SK-N-MC (cell line): ENCODE measurements around the gene PRICKLE1.
A peak's percentile ranks its signal among the peaks of the same experiment; 100 is the strongest.

Source experiments
- DNase-seq: peaks from one replicate; pipeline ENCODE4 v3.0.0-alpha.2; 2011; ENCODE audit warnings: low read depth, low spot score
- H3K27ac ChIP-seq: fragments of 200-600 bp; sonication (generic); 2 replicates; pipeline ENCODE4 v1.5.1; 2016; ENCODE audit warnings: mixed run types
- H3K36me3 ChIP-seq: fragments of 200-600 bp; sonication (generic); 2 replicates; pipeline ENCODE4 v1.6.1; 2017; ENCODE audit warnings: antibody characterized with exemption, low read length, mixed read lengths; ENCODE audit not compliant: insufficient read depth
- H3K4me3 ChIP-seq: fragments of 200-600 bp; sonication (generic); 2 replicates; pipeline ENCODE4 v1.5.1; 2016
- H3K9ac ChIP-seq: fragments of 200-600 bp; sonication (generic); 2 replicates; pipeline ENCODE4 v1.8.0; 2017; ENCODE audit warnings: mixed run types, mixed read lengths; ENCODE audit not compliant: insufficient read length
- H3K9me3 ChIP-seq: fragments of 200-600 bp; sonication (generic); 2 replicates; pipeline ENCODE4 v1.6.1; 2017; ENCODE audit warnings: low read depth, mild to moderate bottlenecking, antibody characterized with exemption, low read length, moderate library complexity, mixed read lengths
- EZH2 ChIP-seq: fragments of 200-600 bp; sonication (generic); IDR thresholded peaks from one replicate; pipeline ENCODE4 v1.6.1; 2017; ENCODE audit warnings: antibody characterized with exemption
- FOXP2 ChIP-seq: optimal IDR thresholded peaks from 2 replicates; pipeline ENCODE3; 2011; ENCODE audit warnings: mild to moderate bottlenecking, moderate library complexity; ENCODE audit not compliant: insufficient read depth; ENCODE audit errors: extremely low read length, control extremely low read depth
- POLR2AphosphoS5 ChIP-seq: IDR thresholded peaks from 2 replicates; pipeline ENCODE4 v1.6.1; 2012; ENCODE audit warnings: mild to moderate bottlenecking, low read depth, low read length, borderline replicate concordance

PRICKLE1 gene

DNA sequence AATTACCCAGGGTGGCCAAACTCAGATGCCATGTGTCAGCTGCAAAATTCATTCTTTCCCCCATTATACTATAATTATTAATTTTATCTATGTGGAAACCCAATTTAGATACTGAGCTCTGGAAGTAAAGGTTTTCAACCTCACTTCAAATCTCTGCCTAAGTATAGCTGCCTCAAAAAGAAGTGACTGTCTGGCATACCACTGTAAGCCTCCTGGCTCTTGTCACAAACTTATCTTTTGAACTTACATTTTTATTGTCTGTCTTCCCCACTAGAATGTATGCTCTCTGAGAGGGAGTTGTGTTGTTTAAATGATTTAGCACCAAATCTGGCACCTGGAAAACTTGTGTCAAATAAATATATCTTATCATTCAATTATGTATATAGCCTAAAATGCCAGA, 16.1 kb upstream of the PRICKLE1 start:
- no peaks in the 10 kb centered on the region for H3K36me3 ChIP-seq
- H3K27ac ChIP-seq, result no peak overlapping the region
- no peak overlapping the region for H3K9ac ChIP-seq
- DNase-seq, result no peak
- no peaks in the 10 kb centered on the region for H3K9me3 ChIP-seq
- TF ChIP-seq EZH2 (no peak), FOXP2 (no peak), POLR2AphosphoS5 (no peak)
- no peak overlapping the region for H3K4me3 ChIP-seq

DNA sequence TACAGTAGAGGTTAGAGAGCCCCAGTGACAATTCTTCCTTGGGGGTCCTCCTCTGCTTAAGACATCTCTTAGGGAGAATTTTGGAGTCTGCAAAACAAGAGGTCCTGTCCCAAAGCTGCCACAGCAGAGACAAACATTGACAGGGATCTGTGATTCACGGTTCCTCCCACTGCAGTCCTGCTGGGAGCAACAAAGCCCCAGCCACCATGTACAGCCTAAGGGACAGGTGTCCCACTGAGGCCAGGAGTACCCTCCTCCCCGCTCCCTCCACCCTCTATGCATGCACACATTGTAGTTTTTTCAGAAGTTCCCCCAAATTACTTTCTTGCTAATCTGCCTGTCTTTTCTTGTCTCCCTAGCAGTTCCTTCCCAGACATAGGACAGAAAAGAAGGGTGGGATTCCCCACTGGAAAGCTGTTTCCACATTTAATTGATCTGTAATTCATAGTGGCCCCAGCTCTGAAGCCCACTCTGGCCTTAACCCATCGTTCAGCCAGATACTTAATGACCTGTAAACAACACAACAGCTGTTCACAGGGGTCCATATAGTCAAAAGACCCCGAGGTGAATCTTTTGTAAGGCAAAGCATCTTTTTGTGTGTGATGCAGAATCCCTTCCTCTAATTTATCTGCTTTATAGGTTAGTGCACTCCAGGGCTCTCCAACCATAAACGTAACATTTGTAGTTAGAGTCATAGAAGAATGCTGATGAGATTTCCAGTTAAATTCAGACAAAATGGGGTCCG, 13.9 kb upstream of the PRICKLE1 start:
- TF ChIP-seq POLR2AphosphoS5, result no peak
- no peak for TF ChIP-seq EZH2
- no peak for TF ChIP-seq FOXP2
- no peak for DNase-seq
- Histone ChIP-seq H3K9ac (no peak overlapping the region), H3K9me3 (no peaks in the 10 kb centered on the region), H3K27ac (no peak overlapping the region), H3K36me3 (no peaks in the 10 kb centered on the region), H3K4me3 (no peak overlapping the region)

DNA sequence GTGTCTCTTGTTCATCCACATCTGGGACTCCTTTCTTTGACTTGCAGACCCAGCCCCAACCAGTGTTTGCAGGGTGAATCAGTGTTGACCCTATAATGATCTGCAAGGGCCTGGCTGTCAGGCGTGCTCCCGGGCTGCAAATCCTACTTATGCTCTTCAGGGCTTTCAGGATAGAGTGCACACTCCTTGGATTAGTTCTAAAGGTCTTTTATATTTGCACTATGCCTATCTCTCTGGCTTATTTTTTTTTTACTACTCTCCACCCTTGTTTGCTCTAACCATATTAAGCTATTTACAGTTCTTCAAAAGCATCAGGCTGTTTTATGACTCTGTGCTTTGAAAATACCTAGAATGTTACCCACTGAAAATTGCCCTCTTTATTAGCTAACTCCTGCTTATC, 4.3 kb upstream of the PRICKLE1 start:
- Histone ChIP-seq H3K9me3 (no peaks in the 10 kb centered on the region), H3K27ac (no peak overlapping the region), H3K4me3 (no peak overlapping the region), H3K9ac (no peak overlapping the region), H3K36me3 (no peaks in the 10 kb centered on the region)
- no peak for DNase-seq
- TF ChIP-seq POLR2AphosphoS5, result no peak

DNA sequence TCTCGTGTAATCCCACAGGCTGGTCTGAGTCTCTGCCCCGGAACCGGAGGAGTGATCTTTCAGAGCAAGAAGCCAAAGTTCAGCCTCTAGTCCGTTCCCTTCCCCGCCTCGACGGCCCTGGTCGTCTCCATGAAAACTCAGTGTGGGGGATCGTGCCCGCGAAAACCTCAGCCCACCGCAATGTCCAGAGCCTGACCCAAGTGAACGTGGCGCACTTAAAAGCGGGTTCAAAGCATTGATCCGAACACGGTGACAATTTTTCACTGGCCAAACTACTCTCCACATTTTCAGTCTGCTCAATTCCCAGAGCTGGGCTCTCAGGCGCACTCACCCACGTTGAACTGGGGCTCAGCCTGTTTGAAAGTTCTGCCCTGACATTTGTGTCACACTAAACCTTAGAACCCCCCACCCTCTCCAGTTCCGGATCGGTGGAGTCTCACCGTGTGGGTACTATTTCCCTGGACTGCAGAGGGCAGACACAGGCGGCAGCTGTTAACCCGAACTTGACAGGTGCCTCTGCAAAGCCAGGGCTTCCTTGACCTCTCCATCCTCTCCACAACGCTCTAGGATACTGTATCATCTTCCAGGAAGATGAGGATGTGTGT, 886 bp upstream of the PRICKLE1 start:
- DNase-seq, result no peak
- no peaks in the 10 kb centered on the region for H3K36me3 ChIP-seq
- peak overlapping the region; percentile 91 for H3K4me3 ChIP-seq
- no peak for TF ChIP-seq FOXP2
- TF ChIP-seq EZH2, result no peak
- H3K9me3 ChIP-seq, result no peaks in the 10 kb centered on the region
- H3K27ac ChIP-seq, result no peak overlapping the region
- peak overlapping the region; percentile 75 for H3K9ac ChIP-seq

DNA sequence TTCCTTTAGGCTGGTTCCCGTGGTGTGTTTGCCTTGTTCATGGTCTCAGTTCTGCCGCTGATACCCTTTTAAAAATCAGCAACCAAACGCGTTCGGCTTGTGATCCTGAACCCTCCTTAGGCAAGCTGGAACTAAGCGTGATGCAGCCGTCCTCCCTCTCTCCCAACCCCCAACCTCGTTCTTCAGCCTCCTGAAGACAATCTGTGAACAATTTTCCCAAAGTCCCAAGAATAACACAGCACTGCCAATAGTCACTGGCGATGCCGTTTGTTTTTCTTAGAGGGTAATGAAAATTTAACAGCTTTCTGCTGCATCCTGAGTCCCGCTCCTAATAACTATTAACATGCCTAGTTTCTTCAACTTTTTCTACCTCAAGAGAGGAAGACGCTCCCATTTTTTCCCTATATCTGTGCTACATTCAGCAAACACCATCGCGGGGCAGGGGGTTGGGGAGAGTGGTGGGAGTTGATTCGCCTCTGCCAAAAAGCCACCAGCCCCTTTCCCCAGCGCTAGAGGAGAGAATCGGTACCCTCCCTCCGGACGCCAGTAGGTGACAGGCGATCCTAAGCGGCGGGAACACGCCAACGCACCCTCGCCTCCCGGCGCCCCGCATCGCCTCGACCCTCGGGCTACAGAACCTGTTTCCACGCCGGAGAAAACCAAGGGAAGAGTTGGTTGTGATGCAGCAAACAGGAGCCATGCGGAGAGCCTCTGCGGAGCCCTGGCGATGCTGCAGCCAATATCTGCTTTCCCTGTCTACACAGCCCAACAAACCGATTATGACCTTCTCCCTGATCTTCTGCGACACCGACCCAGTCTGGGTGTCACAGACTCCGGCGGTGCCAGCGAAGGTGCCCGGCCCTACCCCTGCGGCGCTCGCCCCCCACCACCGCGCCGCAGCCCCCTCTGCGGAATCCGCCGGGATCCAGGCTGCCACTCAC, 752 bp downstream of the PRICKLE1 start:
- H3K4me3 ChIP-seq, result peak overlapping the region; percentile 91
- no peak for DNase-seq
- no peak overlapping the region for H3K27ac ChIP-seq
- TF ChIP-seq FOXP2 (no peak), EZH2 (no peak), POLR2AphosphoS5 (no peak)
- H3K36me3 ChIP-seq, result no peaks in the 10 kb centered on the region
- no peaks in the 10 kb centered on the region for H3K9me3 ChIP-seq
- peak overlapping the region; percentile 59 for H3K9ac ChIP-seq

DNA sequence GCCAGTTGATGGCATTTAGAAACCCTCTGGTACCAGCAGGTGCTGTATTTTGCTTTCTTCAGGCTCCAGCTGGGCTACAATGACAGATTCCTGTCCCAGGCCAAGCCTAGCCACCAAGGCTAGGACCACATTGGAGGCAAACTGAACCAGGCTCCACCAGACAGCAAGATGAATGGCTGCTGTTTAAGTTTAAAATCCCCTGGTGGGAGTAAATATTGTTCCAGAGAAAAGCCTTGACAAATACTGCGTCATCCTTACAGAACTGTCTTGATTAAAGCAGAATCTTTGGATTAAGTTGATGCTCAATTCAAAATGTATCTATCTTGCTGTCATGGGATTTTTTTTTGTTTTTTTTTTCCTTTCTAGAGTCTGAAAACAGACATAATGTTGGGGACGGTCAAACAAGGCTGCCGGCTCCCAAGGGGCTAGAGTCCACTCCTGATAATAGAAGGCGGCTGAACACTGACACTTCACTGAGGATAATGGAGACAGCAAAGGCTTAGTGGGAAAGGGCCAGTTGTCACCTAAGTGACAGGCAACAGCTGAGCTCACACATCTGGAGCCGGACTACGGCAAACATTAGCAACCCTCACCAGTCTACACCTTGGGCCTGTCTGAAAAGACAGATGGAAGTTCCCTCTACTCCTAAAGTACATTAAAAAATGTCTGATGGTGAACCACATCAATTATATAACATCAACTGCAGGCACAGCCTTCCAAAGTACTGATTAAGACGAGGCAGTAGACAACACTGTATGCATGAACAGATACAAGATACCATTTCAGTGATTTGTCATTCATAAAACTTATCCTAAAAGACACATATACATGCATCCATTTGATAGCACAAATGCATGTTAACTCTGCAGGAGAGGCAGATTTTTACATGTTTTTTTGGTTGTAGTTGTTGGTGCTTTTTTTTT, 1.7 kb downstream of the PRICKLE1 start:
- Histone ChIP-seq H3K9ac (no peak overlapping the region), H3K9me3 (no peaks in the 10 kb centered on the region), H3K27ac (no peak overlapping the region), H3K36me3 (no peaks in the 10 kb centered on the region), H3K4me3 (peak overlapping the region; percentile 91; the same call in 1 of the 2 replicates)
- no peak for DNase-seq
- TF ChIP-seq FOXP2 (no peak), POLR2AphosphoS5 (no peak), EZH2 (no peak)

DNA sequence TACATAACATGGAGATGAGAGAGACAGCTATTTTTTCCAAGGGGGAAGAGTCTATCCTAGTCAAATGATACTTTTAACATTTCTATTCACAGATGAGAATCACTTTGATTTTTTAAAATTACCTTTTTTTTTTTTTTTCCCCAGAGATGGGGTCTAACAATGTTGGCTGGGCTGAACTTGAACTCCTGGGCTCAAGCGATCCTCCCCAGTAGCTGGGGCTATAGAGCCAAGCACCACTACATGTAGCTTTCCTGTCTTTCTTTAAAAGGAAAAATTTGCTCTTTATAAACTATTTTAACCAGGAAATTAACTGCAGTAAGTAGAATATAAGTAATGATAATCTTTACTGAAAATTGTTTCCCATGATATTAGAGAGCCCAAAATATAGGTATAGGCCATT, 3.3 kb downstream of the PRICKLE1 start:
- H3K4me3 ChIP-seq, result no peak overlapping the region
- DNase-seq, result no peak
- H3K27ac ChIP-seq, result no peak overlapping the region
- TF ChIP-seq POLR2AphosphoS5 (no peak), EZH2 (no peak), FOXP2 (no peak)
- no peaks in the 10 kb centered on the region for H3K9me3 ChIP-seq
- H3K36me3 ChIP-seq, result no peaks in the 10 kb centered on the region
- no peak overlapping the region for H3K9ac ChIP-seq
